DND-41 (cell line): Measurements from ENCODE around the gene TMTC2.

Source experiments
- EZH2 ChIP-seq: IDR thresholded peaks from 3 replicates; pipeline ENCODE4 v1.6.1; 2012; ENCODE audit warnings: borderline replicate concordance, low read depth, mild to moderate bottlenecking, moderate library complexity, low read length, inconsistent platforms; ENCODE audit not compliant: severe bottlenecking
- TF ChIP-seq, protein P1 (sequence below): IDR thresholded peaks from 2 replicates; pipeline ENCODE4 v1.5.1; 2012; ENCODE audit warnings: borderline replicate concordance, low read length, moderate library complexity, mild to moderate bottlenecking; ENCODE audit not compliant: poor library complexity, severe bottlenecking; ENCODE audit errors: extremely low read depth

DNA sequence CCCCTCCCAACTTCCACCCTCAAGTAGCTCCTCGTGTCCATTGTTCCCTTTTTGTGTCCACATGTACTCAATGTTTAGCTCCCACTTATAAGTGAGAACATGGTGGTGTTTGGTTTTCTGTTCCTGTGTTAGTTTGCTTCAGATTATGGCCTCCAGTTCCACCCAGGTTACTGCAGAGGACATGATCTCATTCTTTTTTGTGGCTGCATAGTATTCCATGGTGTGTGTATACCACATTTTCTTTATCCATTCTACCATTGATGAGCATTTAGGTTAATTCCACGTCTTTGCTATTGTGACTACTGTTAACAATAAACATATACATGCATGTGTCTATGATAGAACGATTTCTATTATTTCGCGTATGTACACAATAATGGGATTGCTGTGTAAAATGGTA lies 362.6 kb downstream of the TMTC2 start:
- TF ChIP-seq, protein P1, sequence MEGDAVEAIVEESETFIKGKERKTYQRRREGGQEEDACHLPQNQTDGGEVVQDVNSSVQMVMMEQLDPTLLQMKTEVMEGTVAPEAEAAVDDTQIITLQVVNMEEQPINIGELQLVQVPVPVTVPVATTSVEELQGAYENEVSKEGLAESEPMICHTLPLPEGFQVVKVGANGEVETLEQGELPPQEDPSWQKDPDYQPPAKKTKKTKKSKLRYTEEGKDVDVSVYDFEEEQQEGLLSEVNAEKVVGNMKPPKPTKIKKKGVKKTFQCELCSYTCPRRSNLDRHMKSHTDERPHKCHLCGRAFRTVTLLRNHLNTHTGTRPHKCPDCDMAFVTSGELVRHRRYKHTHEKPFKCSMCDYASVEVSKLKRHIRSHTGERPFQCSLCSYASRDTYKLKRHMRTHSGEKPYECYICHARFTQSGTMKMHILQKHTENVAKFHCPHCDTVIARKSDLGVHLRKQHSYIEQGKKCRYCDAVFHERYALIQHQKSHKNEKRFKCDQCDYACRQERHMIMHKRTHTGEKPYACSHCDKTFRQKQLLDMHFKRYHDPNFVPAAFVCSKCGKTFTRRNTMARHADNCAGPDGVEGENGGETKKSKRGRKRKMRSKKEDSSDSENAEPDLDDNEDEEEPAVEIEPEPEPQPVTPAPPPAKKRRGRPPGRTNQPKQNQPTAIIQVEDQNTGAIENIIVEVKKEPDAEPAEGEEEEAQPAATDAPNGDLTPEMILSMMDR, result no peak
- TF ChIP-seq EZH2, result no peak
